GM21423 (cell line): ENCODE measurements around the gene STARD3.

ENCODE experiments used
- ATAC-seq: cut with Tn5 transposase; IDR thresholded peaks from one replicate; pipeline ENCODE4 v1.9.1; 2021; ENCODE audit warnings: mild to moderate bottlenecking, moderate library complexity; ENCODE audit not compliant: unreplicated experiment

The STARD3 gene

DNA sequence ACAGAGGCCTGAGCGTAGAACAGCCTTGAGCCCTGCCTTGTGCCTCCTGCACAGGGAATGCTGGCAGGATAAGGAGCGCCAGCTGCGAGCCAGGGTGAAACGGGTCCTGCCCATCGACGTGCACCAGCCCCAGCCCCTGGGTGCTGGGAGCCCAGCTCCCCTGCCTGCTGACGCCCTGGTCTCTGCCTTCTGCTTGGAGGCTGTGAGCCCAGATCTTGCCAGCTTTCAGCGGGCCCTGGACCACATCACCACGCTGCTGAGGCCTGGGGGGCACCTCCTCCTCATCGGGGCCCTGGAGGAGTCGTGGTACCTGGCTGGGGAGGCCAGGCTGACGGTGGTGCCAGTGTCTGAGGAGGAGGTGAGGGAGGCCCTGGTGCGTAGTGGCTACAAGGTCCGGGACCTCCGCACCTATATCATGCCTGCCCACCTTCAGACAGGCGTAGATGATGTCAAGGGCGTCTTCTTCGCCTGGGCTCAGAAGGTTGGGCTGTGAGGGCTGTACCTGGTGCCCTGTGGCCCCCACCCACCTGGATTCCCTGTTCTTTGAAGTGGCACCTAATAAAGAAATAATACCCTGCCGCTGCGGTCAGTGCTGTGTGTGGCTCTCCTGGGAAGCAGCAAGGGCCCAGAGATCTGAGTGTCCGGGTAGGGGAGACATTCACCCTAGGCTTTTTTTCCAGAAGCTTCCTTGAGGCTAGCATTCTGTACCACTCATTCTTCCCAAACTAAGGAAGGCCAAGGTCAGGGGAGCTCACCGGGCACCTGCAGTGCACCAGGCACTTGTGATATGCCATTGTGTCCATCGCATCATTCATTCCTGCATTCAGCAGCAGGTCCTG, 33.2 kb downstream of the STARD3 start:
- ATAC-seq = no peak

DNA sequence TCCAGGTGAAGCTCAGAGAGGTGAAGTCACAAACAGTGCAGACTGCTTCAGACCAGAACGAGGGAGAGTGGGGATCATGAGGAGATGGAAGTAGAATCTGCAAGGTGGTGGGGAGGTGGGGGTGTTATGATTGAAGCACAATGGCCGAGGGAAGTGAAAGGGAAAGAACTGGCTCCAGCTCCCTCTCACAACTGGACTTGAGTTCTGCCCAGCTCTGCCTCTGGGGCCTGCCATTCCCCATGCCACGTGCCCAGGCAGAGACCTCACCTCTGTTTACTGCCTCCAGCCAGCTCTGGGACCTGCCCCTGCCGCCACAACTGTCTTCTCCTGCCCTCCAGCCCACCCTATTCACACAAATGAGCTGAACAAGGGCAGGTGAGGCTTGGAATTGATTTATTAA, 33.8 kb downstream of the STARD3 start:
- ATAC-seq = no peak

DNA sequence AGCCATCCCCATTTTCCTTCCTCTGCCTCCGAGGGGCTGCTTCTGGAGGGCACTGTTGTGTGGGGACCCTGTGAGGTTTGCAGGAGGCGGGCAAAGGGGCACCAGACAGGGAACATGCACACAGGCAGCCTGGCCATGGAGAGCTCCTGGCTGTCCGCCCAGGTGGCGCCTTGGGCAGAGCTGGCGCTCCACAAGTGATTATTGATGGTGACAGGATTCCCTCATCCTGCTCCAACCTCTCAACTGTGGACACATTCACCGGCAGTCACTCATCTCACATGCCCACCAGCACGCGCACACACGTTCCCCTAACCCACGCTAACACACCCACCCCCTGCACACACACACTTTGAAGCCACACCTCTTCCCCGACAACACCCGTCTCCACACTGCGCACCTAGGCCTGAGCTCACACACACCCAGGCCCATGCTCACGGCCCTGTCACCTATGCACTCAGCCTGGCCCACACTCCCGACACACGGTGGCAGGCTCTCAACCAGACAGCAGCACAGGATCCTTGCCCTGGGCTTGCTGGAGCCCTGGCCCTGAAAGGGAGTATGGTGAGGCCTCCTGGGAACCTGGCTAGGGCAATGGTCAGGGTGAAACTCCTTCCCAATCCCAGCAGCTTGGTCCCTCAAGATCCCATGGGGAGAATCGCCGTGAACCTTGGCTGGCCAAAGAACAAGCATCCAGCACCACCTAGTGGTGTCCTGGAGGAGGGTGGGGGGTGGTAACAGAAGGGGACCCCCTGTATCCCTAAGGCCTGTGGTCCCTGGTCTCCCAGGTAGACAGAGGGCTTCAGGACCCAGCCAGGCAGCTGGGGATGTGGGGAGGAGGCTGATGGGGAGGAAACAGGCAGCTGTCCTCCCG, 34.9 kb downstream of the STARD3 start:
- no peak for ATAC-seq

DNA sequence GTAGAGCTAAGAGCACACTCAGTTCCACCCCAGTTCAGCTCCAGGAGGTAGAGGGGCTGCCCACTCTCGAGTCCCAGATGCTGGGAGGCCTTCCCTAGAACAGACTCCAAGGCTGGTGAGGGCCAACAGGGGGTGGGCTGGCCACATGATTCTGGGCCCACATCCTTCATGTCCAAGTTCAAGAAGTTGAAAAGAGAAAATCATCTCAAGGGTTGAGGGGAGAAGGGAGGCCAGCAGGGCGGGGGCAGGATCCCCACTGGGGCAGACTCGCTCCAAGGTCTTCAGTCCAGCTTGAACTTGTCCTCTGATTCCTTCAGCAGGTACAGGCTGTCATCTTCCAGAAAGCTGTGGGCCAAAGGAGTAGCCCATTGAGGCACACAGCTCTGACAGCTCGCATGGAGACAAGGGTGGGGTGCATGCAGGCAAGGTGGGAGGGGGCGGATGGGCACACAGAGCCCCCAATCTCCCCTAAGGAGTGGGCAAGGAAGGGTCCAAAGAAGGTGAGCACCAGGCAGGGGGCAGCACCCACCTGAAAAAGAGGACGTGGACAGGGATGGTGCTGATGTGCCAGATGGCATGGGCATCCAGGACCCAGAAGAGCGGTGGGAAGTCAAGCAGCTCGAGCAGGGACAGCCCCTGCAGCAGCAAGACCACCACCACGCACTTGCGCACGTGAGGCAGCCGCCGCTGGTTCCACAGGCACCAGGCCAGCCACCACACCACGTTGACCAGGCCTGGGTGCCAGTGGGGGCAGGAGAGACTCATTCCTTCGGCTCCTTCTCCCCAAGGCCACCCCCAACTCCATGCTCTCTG, 35.8 kb downstream of the STARD3 start:
- ATAC-seq = no peak

DNA sequence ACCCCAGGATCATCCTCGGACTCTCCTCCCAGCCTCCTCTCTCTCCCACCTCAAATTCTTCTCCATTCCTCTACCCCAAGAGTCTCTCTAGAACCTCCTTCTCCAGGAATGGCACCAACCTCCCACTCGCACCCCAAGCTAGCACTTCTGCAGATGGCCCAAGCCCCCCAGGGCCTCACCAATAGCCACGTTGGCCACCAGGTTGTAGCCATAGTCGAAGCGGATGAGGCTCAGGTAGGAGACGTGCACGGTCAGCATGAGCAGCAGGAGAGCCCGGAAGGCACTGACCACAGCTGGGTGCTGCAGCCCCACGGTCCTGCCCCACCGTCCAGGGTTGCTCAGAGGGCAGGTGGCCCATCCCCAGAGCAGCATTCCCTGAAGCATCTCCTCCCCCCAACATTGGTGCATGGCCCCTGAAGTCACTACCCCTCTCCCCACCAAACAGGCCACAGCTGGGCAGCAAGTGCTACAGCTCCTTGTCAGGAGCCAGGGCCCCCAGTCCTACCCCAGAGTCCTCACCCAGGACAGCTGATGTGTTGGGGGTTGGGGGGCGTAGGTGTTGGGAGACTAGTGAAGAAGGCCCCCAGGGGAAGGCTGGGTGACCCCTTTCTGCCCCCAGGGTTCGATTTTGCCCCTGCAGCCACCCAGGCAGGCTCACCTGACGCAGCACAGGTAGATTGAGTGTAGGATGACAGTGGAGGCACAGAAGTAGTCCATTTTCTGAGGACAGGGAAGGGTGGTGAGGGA, 36.6 kb downstream of the STARD3 start:
- ATAC-seq = no peak

DNA sequence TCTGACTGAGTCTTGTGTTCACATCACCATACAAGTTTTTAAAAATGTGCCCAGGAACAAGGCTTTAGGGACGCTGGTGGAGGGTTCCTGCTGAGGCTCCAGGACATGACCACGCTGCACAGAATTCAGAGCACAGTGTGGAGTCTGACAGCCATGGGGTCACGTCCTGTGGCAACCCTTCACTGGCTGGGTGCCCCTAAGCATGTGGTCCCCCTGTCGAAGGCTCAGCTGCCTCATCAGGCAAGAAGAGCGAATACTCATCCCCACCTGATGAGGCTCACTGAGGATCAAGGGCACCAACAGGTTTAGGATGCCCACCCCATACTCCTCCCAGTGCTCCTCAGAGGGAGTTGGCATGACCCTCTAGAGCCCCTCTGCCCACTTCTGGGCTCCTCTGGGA, 37.2 kb downstream of the STARD3 start:
- ATAC-seq = no peak

DNA sequence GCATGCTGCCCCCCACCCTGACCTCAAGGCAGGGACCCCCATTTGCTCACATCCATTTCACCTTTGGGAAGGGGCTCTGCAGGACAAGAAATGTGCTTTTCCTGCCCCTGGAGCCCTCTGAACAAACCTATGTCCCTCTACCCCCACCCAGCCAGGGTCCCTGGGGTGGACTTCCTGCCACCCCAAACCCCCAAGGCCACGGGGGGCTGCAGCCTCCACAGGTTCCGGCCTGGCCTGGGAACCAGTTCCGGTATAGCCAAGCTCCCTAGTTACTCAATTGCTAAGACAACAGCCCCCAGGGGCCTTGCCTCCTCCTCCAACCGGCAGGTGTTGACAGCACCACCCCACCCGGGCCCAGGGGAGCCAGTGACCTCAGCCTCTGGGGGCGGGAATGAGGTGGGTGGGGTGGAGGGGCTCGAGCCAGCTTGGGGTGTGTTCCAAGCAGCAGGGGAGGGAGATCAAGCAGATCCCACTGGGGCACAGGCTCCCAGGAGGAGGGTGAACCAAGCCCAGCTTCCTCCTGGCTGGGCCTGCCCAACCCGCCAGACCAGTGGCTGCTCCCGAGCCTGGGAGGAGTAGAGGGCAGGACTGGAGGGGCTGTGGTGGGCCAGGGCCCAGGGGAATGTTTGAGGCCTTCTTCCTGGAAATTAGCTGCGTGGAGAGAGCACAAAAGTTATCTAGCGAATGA, 37.9 kb downstream of the STARD3 start:
- peak; percentile 53 for ATAC-seq

DNA sequence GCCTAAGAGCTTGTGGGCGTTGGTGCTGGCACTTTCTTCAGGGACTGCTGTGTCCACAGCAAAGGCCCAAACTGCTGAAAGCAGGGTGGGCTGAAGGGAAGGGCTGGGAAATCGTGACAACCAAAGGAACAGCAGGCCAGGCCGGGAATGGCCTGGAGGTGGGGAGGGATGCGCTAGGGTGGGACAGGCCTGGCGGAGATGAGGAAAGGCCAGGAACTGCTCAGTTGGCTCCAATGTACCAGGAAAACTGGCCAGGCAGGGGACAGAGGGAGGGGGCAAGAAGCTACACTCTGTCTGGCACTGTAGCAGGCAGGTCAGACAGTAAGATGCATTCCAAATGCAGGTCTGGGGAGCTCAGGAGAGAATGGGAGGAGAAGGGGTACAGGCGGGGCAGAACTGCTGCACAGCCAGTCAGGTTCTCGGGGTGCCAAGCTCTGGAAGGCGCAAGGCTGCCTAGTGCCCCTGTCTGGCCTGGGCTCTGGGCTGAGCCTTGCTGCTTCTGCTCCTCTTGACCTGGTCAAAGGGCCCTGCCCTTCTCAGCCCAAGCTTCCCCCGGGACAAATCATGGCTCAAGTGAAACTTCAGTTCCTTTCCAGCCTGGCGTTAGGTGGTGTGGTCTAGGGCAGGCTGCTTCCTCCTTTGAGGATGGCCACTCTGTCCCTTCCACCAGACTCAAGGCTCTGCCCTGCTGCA, 38.6 kb downstream of the STARD3 start:
- no peak for ATAC-seq

DNA sequence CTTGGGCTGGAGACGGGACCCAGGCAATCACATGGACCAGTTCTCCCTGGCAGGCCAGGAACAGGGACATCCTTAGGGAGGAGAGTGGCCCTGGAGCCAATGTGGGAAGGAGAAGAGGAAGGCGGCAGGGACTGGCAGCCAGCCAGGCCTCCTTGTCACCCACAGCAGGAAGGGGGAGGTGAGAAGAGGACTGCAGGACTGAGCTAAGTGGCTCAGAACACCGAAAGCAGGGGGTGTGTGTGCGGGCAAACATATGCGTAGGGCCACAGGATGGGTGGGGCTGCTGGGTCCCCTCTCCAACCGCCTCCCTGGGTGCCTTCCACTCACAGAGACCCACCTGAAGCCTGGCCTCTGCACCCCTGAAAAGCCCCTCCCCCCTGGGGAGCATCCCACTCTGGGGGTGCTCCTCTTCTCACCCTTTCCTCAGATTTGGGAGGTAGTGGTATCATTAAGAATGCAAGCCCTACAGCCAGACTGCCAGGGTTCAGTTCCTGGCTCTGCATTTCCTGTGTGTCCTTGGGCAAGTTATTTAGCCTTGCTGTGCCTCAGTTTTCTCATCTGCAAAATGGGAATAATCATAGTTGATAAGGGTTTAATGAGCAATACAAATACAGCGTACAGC, 39.4 kb downstream of the STARD3 start:
- peak; percentile 48 for ATAC-seq

DNA sequence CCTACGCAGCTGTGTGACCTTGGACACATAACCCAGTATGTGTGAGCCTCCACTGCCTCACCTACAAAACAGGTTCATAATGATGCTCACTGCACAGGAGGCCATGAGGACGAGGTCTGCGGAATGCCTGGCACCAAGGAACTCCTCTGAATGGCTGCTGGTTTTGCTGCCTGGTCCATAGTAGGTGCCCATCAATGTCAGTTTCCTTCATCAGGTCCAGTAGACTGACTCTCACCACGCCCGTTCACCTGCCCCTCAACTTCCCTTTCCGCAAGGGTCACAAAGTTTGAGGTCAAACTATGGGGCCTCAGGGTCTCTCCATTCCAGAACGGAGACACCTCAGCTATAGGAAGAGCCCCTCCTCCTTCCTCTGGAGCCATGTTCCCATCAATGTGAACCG, 40.1 kb downstream of the STARD3 start:
- ATAC-seq = no peak

DNA sequence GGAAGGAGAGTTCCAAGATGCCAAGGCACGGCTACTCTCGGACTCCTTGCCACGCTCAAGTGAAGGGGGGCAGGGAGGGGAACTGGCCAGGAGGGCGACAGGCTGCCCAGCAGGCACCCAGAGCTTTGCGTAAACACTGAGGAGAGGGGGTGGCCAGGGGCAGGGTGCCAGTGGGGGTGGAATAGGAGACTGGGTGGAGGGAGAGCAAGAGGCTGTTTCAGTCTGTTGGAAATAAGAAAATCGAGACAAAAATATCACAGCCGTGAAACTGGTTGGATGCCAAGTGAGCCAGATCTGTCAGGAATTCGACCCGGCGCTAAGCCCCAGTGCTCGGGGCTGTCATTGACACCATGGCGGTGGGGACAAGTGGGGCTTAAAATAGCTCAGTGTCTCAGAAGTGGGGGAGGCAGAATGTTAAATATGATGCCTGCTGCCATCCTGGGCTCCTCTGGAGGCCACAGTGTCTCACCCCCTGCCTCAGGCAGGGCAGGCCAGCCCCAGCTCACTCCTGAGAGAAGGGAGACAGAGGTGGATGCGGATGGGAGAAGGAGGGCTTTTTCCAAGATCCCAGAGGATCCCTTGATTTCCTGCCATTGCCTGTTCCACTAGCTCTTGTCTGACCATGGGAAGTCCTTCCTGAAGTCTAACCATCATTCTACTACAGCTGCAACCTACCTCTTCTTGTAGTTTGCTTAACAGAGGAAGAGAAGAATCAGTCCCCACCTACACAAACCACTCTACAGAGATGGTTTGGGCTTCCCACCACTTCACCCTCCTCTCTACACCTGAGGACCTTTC, 40.8 kb downstream of the STARD3 start:
- ATAC-seq = no peak

DNA sequence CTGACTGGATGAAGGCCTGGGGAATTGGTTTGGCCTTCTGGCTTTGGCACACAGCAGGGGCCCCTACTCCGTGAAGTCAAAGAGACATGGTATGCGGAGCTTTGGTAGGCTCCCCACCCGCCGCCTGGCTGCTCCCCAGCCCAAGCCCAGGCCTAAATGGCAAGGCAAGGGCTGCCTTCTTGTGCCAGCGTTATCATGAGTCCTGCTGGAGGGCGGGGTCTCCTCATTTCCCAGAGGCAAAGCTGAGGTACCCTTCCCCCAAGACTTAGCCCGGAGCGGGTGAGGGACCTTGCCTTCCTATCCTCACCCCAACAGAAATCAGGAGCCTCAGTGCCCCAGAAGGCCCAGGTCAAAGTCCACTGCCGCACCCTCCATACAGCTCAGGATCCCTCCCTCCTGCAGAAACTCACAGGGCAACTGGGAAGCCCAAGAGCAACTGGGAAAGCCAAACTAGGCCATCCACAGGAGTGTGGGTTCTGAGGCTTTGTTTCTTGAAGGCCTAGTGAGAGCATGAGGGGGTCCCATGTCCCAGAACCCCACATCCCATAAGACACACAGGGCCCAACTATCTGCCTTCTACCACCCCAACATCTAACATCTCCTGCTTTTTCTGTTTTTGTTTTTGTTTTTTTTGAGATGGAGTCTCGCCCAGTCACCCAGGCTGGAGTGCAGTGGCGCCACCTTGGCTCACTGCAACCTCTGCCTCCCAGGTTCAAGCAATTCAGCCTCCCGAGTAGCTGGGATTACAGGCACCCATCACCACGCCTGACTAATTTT, 41.6 kb downstream of the STARD3 start:
- no peak for ATAC-seq

DNA sequence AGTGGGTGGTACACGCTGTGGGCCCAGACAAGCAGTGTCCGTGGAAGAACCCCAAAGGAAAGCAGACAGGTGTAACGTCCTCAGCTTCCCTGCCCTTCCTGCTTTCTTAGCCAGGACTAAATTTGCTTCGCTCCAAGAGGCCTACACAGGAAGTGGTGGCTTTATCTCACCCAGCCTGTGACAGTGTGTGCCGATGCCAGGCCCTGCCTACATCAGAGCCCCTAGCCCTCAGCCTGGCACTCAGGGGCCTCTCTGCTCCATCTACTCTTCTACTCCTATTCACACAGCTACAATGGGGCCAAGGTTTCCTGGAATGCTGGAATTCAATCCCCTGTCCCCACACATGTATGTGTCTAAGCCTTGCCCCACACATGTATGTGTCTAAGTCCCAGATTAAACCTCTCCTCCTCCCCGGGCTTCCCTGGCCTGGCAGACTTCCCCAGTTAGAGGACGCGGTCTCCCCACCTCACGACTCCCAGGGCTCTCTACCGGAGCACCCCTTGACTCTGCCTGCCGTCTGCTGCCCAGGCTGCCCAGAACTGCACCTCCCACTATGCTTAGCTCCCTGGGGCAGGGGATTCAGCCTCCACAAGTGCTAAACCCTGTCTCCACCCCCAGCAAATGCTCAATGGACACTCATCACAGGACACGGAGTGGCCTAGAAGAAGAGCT, 42.7 kb downstream of the STARD3 start:
- ATAC-seq = no peak

DNA sequence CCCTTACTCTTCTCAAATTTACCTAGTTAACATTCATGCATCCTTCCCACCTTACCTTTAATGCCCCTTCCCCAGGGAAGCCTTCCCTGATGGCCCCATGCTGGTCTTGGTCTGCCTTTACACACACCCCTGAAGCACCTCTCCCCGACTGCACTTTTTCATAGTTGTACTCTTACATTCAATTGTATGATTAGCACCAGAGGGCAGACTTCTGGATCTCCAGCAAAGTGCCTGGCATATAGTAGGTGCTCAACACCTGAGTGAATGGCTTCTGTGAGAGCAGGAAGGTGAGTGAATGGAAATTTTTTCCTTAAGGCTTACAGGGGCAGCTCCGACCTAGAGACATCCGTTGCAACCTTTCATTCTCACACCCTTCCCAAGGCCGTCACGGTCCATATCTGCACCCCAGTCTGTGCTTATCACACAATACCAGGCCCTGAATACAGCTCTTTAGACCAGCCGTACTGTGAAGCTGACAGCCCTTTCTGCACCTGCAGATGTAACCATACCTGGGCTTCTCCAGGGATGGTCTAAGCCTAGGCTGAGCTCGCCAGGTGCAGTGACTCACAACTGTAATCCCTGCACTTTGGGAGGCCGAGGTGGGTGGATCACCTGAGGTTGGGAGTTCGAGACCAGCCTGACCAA, 46.5 kb downstream of the STARD3 start:
- no peak for ATAC-seq

DNA sequence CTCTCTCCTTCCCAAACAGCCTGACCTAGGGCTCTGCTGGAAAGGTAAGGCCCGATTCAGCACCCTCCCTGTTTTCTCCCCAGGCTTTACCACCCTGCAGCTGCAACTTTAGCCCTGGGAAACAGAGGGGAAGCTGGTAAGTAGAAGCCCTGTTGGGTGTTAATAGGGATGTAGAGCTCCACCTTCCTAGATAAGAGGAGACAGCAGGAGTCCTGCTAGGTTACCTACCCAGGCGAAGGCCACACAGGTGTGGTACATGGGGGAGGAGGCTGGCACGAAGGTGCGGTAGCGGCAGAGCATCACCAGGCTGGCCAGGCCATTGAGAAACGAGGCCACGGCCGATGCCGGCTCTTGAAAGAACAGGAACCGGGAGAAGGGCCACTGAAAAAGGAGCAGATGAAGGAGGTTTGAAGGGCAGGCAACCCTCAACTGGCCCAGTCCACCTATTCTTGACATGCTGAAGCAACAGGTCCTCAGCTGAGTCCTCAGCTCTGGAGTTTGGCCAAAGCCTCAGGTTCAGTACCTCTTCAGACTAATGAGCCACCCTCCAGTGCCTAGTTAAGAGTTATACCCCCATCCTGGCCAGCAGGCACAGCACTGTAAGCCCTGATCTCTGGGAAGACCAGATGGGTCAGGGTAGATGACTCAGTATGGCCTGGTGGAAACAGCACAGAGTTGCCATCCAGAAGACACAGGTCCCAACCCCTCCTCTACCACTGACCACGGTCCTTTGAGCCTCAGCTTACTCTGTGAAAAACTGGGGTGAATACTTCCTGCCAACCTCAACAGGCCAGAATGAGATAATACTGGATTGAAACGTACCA, 47.6 kb downstream of the STARD3 start:
- no peak for ATAC-seq
